ENCODE measurements around the gene JAKMIP2.

Gene JAKMIP2

GRCh38 chr5:147693233-147693632 is 89.3 kb downstream of the JAKMIP2 start:
- DNase-seq: no peak

- DNase-seq: no peak
Measured at GRCh38 chr5:147691130-147691529, 91.4 kb downstream of the JAKMIP2 start.

DNA sequence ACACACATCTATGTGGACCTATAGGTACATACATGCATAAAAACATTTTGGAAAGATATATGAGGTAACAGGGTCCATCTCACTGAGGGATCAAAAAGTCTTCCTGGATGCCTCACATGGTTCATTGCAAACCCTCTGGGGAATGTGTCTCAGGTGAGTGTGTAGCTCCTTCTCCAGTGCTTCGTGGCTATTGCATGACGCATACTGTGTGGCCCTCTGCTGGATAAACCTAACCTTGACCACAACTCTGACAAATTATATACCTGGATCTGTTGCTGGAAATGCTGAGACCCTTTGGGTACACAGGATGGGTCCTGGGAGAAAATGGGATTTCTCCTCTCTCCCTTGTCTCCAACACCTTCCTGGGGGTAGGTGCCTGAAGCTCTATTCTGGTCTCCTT is 91.9 kb downstream of the JAKMIP2 start:
- DNase-seq: no peak

DNA sequence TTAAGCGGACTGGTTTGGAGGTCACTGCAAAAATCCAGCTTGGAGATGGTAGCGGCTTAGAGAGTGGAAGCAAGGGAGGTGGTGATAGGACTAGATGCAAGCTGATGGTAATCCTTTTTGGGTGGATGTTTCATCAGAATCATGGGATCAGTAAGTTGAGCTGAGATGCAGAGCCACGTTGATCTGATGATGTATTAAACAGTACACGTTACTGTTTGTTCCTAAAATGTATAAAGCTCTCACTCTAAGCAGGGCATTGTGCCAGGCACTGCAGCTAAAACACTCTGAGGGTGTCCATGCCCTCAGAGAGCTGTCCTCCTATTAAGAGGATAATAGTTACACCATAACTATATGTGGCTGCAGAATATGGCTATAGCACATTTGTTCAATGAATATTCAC is 93.1 kb downstream of the JAKMIP2 start:
- no peak for DNase-seq

GRCh38 chr5:147688656-147689356 is 93.7 kb downstream of the JAKMIP2 start:
- no peak for DNase-seq

DNA sequence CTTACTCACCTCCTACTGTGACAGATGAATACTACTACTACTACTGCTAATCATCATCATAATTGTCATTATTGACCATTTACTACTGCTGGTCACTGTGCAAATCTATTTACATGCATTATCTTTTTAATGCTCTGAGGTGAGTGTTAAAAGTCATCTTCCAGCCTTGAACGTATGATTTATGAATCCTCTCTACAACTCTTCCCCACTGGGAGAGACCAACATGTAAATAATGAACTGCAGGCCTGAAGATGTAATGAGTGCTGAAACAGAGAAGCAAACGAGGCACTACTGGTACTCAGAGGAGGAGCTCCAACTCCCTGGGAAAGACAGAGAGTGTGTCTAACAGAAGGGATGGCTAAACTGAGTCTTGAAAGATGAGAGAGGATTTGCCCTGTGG is 95.4 kb downstream of the JAKMIP2 start:
- DNase-seq: no peak

DNA sequence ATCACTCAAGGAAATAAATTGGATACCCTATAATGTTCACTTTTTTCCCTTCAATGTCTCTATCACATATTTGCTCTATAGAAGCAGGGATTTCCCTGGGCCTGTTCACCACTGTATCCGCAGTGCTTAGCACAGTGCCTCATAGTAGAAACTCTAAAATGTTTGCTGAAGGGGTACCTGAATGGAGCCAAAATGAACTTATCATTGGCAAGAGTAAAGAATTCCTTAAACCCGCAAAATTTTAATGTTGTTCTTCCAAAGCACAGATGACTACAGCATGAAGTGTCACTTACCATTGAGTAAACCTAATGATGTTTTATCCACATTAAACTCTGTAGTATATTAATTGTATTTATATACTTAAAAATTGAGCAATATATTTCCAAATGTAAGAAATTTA is 96.1 kb downstream of the JAKMIP2 start:
- DNase-seq: no peak

- DNase-seq: no peak
Measured at GRCh38 chr5:147685993-147686392, 96.5 kb downstream of the JAKMIP2 start.

DNA sequence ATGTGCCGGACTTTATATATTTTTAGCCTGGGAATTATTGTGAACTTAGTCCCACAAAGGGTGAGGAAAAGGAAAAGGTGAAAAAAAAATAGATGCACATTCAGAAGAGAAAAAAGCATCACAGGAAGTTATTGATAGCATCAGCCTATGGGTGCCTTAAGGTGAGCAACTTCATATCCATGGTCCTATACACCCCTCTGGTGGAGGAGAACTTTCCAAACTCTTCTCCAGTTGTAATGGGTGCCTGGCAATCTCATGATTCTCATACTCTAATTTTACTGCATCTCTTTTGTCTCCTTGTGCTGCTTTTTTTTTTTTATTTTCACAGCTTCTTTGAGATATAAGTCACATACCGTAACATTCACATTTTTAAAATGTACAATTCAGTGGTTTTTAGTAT is 107.4 kb downstream of the JAKMIP2 start:
- DNase-seq: no peak

GRCh38 chr5:147674411-147674810 is 108.1 kb downstream of the JAKMIP2 start:
- no peak for DNase-seq

DNA sequence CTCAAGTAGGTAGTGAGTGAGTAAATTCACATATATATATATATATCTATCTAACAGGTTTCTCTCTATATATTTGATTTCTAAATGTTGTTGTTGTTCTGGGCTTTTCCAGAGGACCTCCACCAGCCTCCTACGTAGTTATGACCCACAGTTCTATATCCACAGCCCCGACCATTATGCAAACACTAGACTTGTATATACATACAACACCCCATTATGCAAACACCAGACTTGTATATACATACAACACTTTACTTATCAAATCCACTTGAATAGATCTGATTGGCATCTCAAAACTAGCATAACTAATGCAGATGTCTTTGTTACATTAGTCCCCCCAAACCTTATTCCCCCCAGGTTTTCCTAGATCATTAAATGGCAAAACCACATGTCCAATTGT is 108.7 kb downstream of the JAKMIP2 start:
- DNase-seq: no peak

DNA sequence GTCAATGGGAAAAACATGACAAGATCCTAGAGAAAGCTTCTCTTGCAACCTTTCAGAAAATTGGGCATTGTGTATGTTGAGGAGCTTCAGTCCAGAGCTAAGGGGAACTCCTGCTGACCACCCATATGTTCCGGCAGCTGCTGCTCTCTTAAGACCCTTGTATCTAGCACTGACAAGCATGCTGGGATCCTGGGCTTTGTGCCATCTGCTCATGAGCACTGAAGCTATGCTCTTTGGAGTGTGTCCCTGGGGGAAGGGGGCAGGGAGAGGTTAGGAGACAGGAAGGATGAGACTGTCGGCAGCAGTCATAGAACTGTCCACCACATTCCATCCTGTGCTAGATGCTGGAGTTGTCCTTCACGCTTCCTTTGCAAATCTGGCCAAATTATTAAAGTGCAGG is 109.3 kb downstream of the JAKMIP2 start:
- no peak for DNase-seq

- no peak for DNase-seq
Measured at GRCh38 chr5:147671365-147671764, 111.2 kb downstream of the JAKMIP2 start.

- DNase-seq: no peak
Measured at GRCh38 chr5:147670815-147671214, 111.7 kb downstream of the JAKMIP2 start.

DNA sequence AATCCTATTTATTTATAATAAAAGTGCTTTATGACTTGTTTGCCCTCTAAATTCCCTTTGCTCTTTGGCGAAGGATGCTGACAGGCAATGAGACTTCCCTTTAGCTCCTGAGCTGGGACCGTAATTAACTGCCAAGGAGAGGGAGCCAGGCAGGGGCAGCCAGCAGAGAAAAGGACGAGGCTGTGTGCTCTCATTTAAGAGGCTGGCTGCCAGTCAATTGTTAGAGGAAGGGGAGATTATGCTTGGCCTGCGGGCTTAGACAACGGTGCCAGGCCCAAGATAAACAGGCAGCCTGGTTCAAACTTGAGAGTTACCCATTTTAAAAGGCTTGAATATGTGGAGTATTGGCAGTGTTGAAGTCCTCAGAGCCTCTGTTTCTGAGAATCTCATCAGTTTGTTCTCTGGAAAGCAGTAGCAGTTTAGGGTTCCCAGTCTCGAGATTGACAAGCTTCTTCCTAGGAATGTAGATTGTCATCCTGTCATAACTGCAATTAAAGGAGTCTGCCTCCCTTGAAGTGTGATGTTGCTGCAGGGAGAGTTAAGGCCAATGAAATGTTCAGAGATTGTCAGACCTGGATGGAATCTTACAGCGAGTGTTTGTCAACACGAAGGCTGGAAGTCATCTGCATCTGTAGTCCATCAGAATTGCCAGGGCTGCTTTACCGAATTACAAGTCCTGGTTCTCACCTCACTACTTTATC is 113.2 kb downstream of the JAKMIP2 start:
- DNase-seq: no peak

DNA sequence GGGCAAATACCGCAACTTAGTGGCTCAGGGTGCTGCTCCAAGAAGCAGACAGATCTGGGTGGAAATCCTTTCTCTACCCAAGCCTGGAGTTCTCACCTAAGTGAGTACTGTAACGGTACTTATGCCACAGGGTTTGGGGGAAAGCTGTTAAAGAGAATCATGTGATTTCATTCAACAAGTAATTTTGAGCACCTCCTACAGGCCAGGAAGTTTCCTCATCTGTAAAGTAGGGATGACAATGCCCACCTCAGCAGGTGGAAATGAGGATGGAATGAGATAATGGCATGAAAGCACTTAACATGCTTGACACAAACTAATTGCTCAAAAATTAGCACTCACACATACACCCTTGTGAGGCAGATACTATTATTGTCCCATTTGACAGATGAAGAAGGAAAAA is 114.1 kb downstream of the JAKMIP2 start:
- no peak for DNase-seq

GRCh38 chr5:147667363-147667762 is 115.2 kb downstream of the JAKMIP2 start:
- no peak for DNase-seq

GRCh38 chr5:147666419-147666818 is 116.1 kb downstream of the JAKMIP2 start:
- DNase-seq: no peak

- no peak for DNase-seq
Measured at GRCh38 chr5:147661541-147661940, 121.0 kb downstream of the JAKMIP2 start.

GRCh38 chr5:147659166-147659929 is 123.2 kb downstream of the JAKMIP2 start:
- DNase-seq: no peak

GRCh38 chr5:147658293-147658932 is 124.1 kb downstream of the JAKMIP2 start:
- DNase-seq: no peak

DNA sequence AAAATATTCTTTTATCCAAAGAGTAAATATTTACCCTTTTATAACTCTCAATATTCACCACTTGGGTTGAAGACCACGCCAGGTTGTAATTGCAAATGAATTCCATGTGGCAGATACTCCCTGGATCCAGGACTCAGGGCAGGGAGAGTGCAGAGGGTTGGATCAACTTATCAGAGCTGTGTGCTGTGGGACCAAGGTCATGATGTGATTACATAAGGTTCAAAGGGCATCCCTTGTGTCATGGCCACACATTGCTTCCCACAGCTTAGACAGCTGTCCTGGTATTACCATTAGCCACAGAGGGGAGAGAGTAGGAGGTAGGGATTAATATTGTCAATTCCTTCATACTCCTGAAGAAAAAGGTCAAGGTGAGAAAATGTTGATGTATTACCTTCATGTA is 133.9 kb downstream of the JAKMIP2 start:
- no peak for DNase-seq

DNA sequence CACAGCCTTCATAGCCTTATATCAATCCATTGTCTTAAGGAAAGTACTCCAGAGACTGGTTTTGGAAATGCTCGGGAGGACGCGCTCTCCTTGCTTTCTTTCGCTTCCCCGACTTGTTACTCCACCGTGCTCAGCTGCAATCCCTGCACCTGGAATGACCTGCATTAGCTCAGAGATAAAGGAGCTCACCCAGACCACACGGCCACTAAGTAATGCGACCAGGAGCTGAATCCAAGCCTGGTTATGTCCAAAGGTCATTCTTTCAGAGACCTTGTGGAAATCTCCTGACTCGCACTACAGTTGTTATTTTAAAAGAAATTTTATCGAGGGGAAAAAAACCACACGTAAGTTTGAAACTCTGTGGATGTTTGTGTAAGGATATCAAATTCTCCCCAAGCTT is 137.3 kb downstream of the JAKMIP2 start:
- DNase-seq: no peak

- no peak for DNase-seq
Measured at GRCh38 chr5:147644460-147644859, 138.1 kb downstream of the JAKMIP2 start.
